GM23338 (cell line): ENCODE measurements around the gene EBLN1. TPM values are rescaled to one million over a fixed set of nuclear protein-coding genes. Genes with fewer than 3 reads are reported as not detected.

Experiments
- ATAC-seq: fragments of 200-7000 bp; cut with Tn5 transposase; 3 replicates; pipeline ENCODE4 v1.9.1; 2020
- DNase-seq: peaks from one replicate; pipeline ENCODE4 v3.0.0-alpha.2; 2015; ENCODE audit warnings: low spot score
- H2AFZ ChIP-seq: fragments of 200-600 bp; sonication (generic); 2 replicates; pipeline ENCODE4 v1.8.0; 2016; ENCODE audit warnings: antibody characterized with exemption, mild to moderate bottlenecking, moderate library complexity
- H3F3A ChIP-seq: fragments of 200-600 bp; sonication (generic); replicated peaks from 2 replicates; pipeline ENCODE4 v1.8.0; 2017; ENCODE audit warnings: antibody characterized with exemption, mixed run types, low read depth
- H3K27ac ChIP-seq: fragments of 200-600 bp; sonication (generic); 2 replicates; pipeline ENCODE4 v1.6.1; 2016; ENCODE audit warnings: low read depth
- H3K27me3 ChIP-seq: fragments of 200-600 bp; sonication (generic); 2 replicates; pipeline ENCODE4 v1.8.0; 2016; ENCODE audit warnings: mild to moderate bottlenecking, mixed run types, moderate library complexity; ENCODE audit not compliant: insufficient read depth
- H3K36me3 ChIP-seq: fragments of 200-600 bp; sonication (generic); 2 replicates; pipeline ENCODE4 v1.8.0; 2016; ENCODE audit warnings: mild to moderate bottlenecking; ENCODE audit not compliant: insufficient read depth
- H3K4me1 ChIP-seq: fragments of 200-600 bp; sonication (generic); 2 replicates; pipeline ENCODE4 v1.8.0; 2016; ENCODE audit warnings: mild to moderate bottlenecking, moderate library complexity; ENCODE audit not compliant: insufficient read depth
- H3K4me2 ChIP-seq: fragments of 200-600 bp; sonication (generic); 2 replicates; pipeline ENCODE4 v1.7.1; 2017; ENCODE audit warnings: mixed run types
- H3K4me3 ChIP-seq: fragments of 200-600 bp; sonication (generic); 2 replicates; pipeline ENCODE4 v1.6.1; 2016; ENCODE audit warnings: mixed run types
- H3K79me2 ChIP-seq: fragments of 200-600 bp; sonication (generic); replicated peaks from 2 replicates; pipeline ENCODE4 v1.8.0; 2017; ENCODE audit warnings: mild to moderate bottlenecking; ENCODE audit not compliant: insufficient read depth
- H3K9me2 ChIP-seq: fragments of 200-600 bp; sonication (generic); 2 replicates; pipeline ENCODE4 v1.8.0; 2017; ENCODE audit not compliant: insufficient read depth
- H4K20me1 ChIP-seq: fragments of 200-600 bp; sonication (generic); replicated peaks from 2 replicates; pipeline ENCODE4 v1.8.0; 2017; ENCODE audit warnings: mild to moderate bottlenecking; ENCODE audit not compliant: insufficient read depth
- H3K27ac Mint-ChIP-seq: 2 replicates; pipeline ENCODE4 v1.8.0; 2020; ENCODE audit warnings: inconsistent platforms, mild to moderate bottlenecking, moderate library complexity, mixed read lengths
- H3K27me3 Mint-ChIP-seq: 3 replicates; pipeline ENCODE4 v1.8.0; 2022; ENCODE audit warnings: low read depth, mild to moderate bottlenecking, moderate library complexity, mixed read lengths, inconsistent platforms; ENCODE audit not compliant: insufficient read depth, poor library complexity
- H3K36me3 Mint-ChIP-seq: 3 replicates; pipeline ENCODE4 v1.8.0; 2021; ENCODE audit warnings: low read depth, mild to moderate bottlenecking, inconsistent platforms, moderate library complexity, mixed read lengths
- H3K4me1 Mint-ChIP-seq: 3 replicates; pipeline ENCODE4 v1.8.0; 2020; ENCODE audit warnings: mild to moderate bottlenecking, inconsistent platforms, mixed read lengths
- H3K4me3 Mint-ChIP-seq: 3 replicates; pipeline ENCODE4 v1.8.0; 2021; ENCODE audit warnings: moderate library complexity, mild to moderate bottlenecking, inconsistent platforms, mixed read lengths
- H3K9me3 Mint-ChIP-seq: 3 replicates; pipeline ENCODE4 v1.8.0; 2020; ENCODE audit warnings: moderate library complexity, mild to moderate bottlenecking, inconsistent platforms, mixed read lengths
- CTCF ChIP-seq, 2 experiments: fragments of 200-600 bp in 1 of 2; sonication (generic) in 1 of 2; conservative IDR thresholded peaks; 2 replicates each; pipeline versions ENCODE4 v1.5.1 to v1.6.1; 2016 to 2017; ENCODE audit warnings: antibody characterized with exemption in 2 of 2, low read depth in 2 of 2, mild to moderate bottlenecking in 2 of 2, moderate library complexity in 1 of 2
- ETS1 ChIP-seq: IDR thresholded peaks from 2 replicates; pipeline ENCODE4 v1.6.1; 2016; ENCODE audit warnings: antibody characterized with exemption
- EZH2 ChIP-seq: fragments of 200-600 bp; sonication (generic); IDR thresholded peaks from one replicate; pipeline ENCODE4 v1.8.0; 2017; ENCODE audit warnings: antibody characterized with exemption, mild to moderate bottlenecking, low read depth; ENCODE audit not compliant: unreplicated experiment
- JUNB ChIP-seq: IDR thresholded peaks from one replicate; pipeline ENCODE4 v1.6.1; 2016; ENCODE audit warnings: antibody characterized with exemption; ENCODE audit not compliant: unreplicated experiment
- NANOG ChIP-seq: IDR thresholded peaks from 2 replicates; pipeline ENCODE4 v1.6.1; 2016; ENCODE audit warnings: antibody characterized with exemption, borderline replicate concordance
- POLR2AphosphoS5 ChIP-seq: IDR thresholded peaks from 2 replicates; pipeline ENCODE4 v1.6.1; 2016; ENCODE audit warnings: antibody characterized with exemption, low read depth
- REST ChIP-seq: IDR thresholded peaks from one replicate; pipeline ENCODE4 v1.6.1; 2018; ENCODE audit warnings: antibody characterized with exemption; ENCODE audit not compliant: unreplicated experiment
- STAT1 ChIP-seq: IDR thresholded peaks from one replicate; pipeline ENCODE4 v1.6.1; 2016; ENCODE audit warnings: antibody characterized with exemption; ENCODE audit not compliant: unreplicated experiment
- ZNF331 ChIP-seq: fragments of 250-450 bp; sonication (Bioruptor Pico); IDR thresholded peaks from 2 replicates; pipeline ENCODE4 v1.5.0; 2020; ENCODE audit warnings: low read depth, mild to moderate bottlenecking, moderate library complexity
- ZNF462 ChIP-seq: fragments of 250-450 bp; sonication (Bioruptor Pico); IDR thresholded peaks from 2 replicates; pipeline ENCODE4 v1.5.0; 2020; ENCODE audit warnings: mild to moderate bottlenecking, moderate library complexity
- polyA plus RNA-seq: library from polyadenylated mRNA; unstranded; fragments of >200 nt; fragmentation: Nextera tagmentation; extraction: Ambion mirVana; gene quantifications from 2 replicates; pipeline ENCODE4 v1.2.1, GENCODE V29; 2016
- total RNA-seq: library from RNA; depleted of rRNA; stranded (reverse); fragments of >200 nt; shearing (Covaris generic); gene quantifications from 2 replicates; pipeline ENCODE4 v1.2.3, GENCODE V29; 2014

EBLN1 gene
- total and polyA plus RNA-seq, 2 experiments from 2014 or later: not detected

GRCh38 chr10:22170582-22170981, 47.2 kb downstream of the EBLN1 start (continued):
- TF ChIP-seq REST (no peak), EZH2 (no peak)

- H3K4me3 ChIP-seq: no peak overlapping the region
- H3F3A ChIP-seq: no peaks in the 10 kb centered on the region
- H3K79me2 ChIP-seq: no peaks in the 10 kb centered on the region
- TF ChIP-seq STAT1: no peak
- no peak for TF ChIP-seq POLR2AphosphoS5
- TF ChIP-seq CTCF (conservative IDR thresholded peaks at IDR 0.05; ENCODE audit: low read depth in 2 of 2): no peak
- no peak for TF ChIP-seq ZNF462 (CRISPR knock-in tag)
- no peak for TF ChIP-seq EZH2
- TF ChIP-seq NANOG: no peak
- TF ChIP-seq ETS1: no peak
- no peak for TF ChIP-seq JUNB
- no peak for TF ChIP-seq ZNF331 (CRISPR knock-in tag)
- H2AFZ ChIP-seq: peak overlapping the region; percentile 70; the same call in 1 of the 2 replicates
- Mint-ChIP-seq H3K36me3 (no peaks in the 10 kb centered on the region), H3K9me3 (no peaks in the 10 kb centered on the region), H3K4me1 (peaks cover 7% of the 10 kb centered on the region), H3K4me3 (no peak overlapping the region), H3K27me3 (no peaks in the 10 kb centered on the region), H3K27ac (peak overlapping the region; percentile 47; the same call in 1 of the 2 replicates)
- peaks cover 13% of the 10 kb centered on the region; the same call in 1 of the 2 replicates for H3K9me2 ChIP-seq
- ATAC-seq (no peak), DNase-seq (no peak)
- H3K4me1 ChIP-seq: peaks cover 14% of the 10 kb centered on the region
- H3K27ac ChIP-seq: peak overlapping the region; percentile 42; the same call in 1 of the 2 replicates
- peak overlapping the region; percentile 37; the same call in 1 of the 2 replicates for H3K4me2 ChIP-seq
- no peaks in the 10 kb centered on the region for H3K36me3 ChIP-seq
- H3K27me3 ChIP-seq: no peaks in the 10 kb centered on the region
- no peaks in the 10 kb centered on the region for H4K20me1 ChIP-seq
Observed at GRCh38 chr10:22159979-22160378, 57.8 kb downstream of the EBLN1 start.
